Measurements from ENCODE around the gene MIOX. TPM values are rescaled to one million over a fixed set of nuclear protein-coding genes. Genes with fewer than 3 reads are reported as not detected.

The MIOX gene
- total RNA-seq, 1 experiment from 2014 or later = 0.39 TPM

DNA sequence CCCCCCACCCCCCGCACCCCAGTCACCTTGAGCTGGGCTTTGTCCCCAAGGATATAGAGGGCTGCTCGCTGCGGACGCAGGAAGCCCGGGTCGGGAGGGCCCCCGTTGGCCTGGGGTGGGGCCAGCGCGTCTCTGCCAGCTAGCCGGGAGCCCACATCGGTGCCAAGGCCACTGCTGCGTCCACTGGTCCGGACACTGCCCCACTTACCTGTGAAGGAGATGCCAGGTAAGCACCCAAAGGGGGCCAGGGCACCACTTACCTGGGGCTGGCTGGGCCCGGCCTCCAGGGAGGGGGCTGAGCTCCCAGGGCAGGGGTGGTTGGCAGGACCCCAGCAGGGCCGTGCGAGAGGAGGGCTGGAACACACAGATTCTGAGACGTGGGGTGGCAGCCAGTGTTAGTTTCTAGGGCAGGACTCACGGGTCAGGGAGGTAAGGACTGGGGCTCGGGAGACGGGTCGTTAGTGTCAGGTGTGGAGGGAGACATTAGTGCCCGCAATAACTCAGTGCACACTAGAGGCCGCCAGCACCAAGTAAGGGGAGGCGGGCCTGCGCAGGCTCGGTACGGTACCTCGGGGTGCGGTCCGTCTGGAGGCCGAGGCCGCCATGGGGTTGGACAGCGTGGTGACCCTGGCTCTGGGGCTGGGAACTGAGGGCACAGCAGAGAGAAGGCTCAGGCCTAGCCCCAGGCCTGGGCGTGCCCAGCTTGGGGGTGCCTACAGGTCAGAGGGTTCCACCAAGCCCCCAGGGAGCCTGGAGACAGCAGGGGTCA lies 30.0 kb upstream of the MIOX start:
- no peak for DNase-seq (ENCODE audit: low read depth, low spot score)
- peak; percentile 76 for ATAC-seq

More for the DNA sequence above, 30.0 kb upstream of the MIOX start:
- POLR2A ChIA-PET = no interaction called here
- RAD21 ChIA-PET (ENCODE audit: low non-redundant PET in 1 of 2, low total read pairs in 2 of 2, uncharacterized antibody in 2 of 2, unreplicated experiment in 2 of 2) = no interaction called here
- H3K9me3 ChIP-seq (ENCODE audit: control insufficient read depth in 1 of 2, insufficient read depth in 1 of 2, low read depth in 1 of 2, low read length in 2 of 2) = no peaks in the 10 kb centered on the region
- H3K4me2 ChIP-seq (ENCODE audit: low read length) = no peak overlapping the region
- no peak overlapping the region for H2AFZ ChIP-seq (ENCODE audit: low read depth, low read length, poor library complexity, severe bottlenecking)
- no peak overlapping the region for H3K4me3 ChIP-seq (replicated peaks in 1 of 2; ENCODE audit: low read depth in 1 of 2, low read length in 2 of 2)
- no peaks in the 10 kb centered on the region for H3K79me2 ChIP-seq (ENCODE audit: insufficient read depth, low read length)
- no TSS peak for BruUV-seq (replicated peaks)
- H3K9ac ChIP-seq (ENCODE audit: low read length) = no peak overlapping the region
- no peaks in the 10 kb centered on the region for H3K4me1 ChIP-seq (ENCODE audit: control insufficient read depth in 1 of 2, insufficient read depth in 2 of 2, low read length in 2 of 2)
- H3K36me3 ChIP-seq (ENCODE audit: control insufficient read depth in 1 of 2, insufficient read depth in 2 of 2, low read length in 2 of 2) = peaks cover 19 to 22% of the 10 kb centered on the region in 2 experiments; a peak in 3 of 4 replicates
- TF ChIP-seq RAD21 (IDR thresholded peaks at IDR 0.05; ENCODE audit: low read depth) (peak; percentile 31), ZFX (IDR thresholded peaks at IDR 0.05) (no peak), ATF3 (IDR thresholded peaks at IDR 0.05) (no peak), EZH2phosphoT487 (IDR thresholded peaks at IDR 0.05; ENCODE audit: borderline replicate concordance) (no peak), SIN3A (IDR thresholded peaks at IDR 0.05; ENCODE audit: low read depth) (no peak), CTCF (IDR thresholded peaks at IDR 0.05 in 2 of 3, conservative IDR thresholded peaks at IDR 0.05 in 1 of 3; ENCODE audit: borderline replicate concordance in 1 of 3, insufficient read depth in 1 of 3, low read depth in 2 of 3, low read length in 2 of 3) (peak in 2 of 3 experiments; percentile 29 to 53; a peak in 3 of 6 replicates)
- TF ChIP-seq, protein P1, sequence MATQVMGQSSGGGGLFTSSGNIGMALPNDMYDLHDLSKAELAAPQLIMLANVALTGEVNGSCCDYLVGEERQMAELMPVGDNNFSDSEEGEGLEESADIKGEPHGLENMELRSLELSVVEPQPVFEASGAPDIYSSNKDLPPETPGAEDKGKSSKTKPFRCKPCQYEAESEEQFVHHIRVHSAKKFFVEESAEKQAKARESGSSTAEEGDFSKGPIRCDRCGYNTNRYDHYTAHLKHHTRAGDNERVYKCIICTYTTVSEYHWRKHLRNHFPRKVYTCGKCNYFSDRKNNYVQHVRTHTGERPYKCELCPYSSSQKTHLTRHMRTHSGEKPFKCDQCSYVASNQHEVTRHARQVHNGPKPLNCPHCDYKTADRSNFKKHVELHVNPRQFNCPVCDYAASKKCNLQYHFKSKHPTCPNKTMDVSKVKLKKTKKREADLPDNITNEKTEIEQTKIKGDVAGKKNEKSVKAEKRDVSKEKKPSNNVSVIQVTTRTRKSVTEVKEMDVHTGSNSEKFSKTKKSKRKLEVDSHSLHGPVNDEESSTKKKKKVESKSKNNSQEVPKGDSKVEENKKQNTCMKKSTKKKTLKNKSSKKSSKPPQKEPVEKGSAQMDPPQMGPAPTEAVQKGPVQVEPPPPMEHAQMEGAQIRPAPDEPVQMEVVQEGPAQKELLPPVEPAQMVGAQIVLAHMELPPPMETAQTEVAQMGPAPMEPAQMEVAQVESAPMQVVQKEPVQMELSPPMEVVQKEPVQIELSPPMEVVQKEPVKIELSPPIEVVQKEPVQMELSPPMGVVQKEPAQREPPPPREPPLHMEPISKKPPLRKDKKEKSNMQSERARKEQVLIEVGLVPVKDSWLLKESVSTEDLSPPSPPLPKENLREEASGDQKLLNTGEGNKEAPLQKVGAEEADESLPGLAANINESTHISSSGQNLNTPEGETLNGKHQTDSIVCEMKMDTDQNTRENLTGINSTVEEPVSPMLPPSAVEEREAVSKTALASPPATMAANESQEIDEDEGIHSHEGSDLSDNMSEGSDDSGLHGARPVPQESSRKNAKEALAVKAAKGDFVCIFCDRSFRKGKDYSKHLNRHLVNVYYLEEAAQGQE (IDR thresholded peaks at IDR 0.05; ENCODE audit: low read depth) = no peak
- no peak overlapping the region for H3K27ac ChIP-seq (ENCODE audit: low read depth, low read length)
- no peaks in the 10 kb centered on the region for H3K9me2 ChIP-seq (ENCODE audit: insufficient read depth)
- intact Hi-C loops (cut with micrococcal nuclease) = no loop called here
- H4K20me1 ChIP-seq (ENCODE audit: insufficient read depth) = no peaks in the 10 kb centered on the region
- no peaks in the 10 kb centered on the region for H3K27me3 ChIP-seq (ENCODE audit: insufficient read depth, low read length)
- CTCF ChIA-PET = no interaction called here
